Keratinocyte (primary cell): ENCODE results near the gene ADAMTSL3.

Experiments used
- EZH2 ChIP-seq: IDR thresholded peaks from one replicate; pipeline ENCODE4 v1.6.1; 2012; ENCODE audit warnings: inconsistent platforms, mild to moderate bottlenecking, low read length, moderate library complexity
- TF ChIP-seq, protein P1 (sequence below), 3 experiments: IDR thresholded peaks in 1 of 3; conservative IDR thresholded peaks in 1 of 3; optimal IDR thresholded peaks in 1 of 3; 2 replicates in 2 of 3; 3 replicates in 1 of 3; pipeline versions ENCODE3 to v1.5.1; 2011; ENCODE audit warnings: low read length in 3 of 3, mild to moderate bottlenecking in 3 of 3, moderate library complexity in 2 of 3, control low read depth in 1 of 3, inconsistent platforms in 1 of 3; ENCODE audit not compliant: insufficient read depth in 2 of 3; ENCODE audit errors: extremely low read depth in 1 of 3

DNA sequence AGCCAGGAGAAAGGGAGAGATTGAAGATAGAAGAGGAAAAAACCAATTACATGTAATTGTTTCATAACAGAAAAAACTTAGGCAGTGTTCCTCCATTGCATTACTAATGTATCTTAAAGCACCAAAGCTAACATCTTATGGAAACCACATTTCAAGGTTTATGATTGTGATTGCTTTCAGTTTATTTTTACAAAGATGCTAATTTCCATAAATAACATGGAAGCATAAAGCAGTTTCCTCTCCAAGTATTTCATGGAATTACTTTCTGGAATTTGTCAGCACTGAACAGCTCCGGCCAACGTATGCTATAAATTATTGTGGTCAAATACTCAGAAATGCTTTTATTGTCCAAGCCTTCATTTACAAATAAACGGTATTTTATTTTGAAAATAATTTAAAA lies 11.6 kb downstream of the ADAMTSL3 start:
- TF ChIP-seq EZH2, result no peak
- TF ChIP-seq, protein P1, sequence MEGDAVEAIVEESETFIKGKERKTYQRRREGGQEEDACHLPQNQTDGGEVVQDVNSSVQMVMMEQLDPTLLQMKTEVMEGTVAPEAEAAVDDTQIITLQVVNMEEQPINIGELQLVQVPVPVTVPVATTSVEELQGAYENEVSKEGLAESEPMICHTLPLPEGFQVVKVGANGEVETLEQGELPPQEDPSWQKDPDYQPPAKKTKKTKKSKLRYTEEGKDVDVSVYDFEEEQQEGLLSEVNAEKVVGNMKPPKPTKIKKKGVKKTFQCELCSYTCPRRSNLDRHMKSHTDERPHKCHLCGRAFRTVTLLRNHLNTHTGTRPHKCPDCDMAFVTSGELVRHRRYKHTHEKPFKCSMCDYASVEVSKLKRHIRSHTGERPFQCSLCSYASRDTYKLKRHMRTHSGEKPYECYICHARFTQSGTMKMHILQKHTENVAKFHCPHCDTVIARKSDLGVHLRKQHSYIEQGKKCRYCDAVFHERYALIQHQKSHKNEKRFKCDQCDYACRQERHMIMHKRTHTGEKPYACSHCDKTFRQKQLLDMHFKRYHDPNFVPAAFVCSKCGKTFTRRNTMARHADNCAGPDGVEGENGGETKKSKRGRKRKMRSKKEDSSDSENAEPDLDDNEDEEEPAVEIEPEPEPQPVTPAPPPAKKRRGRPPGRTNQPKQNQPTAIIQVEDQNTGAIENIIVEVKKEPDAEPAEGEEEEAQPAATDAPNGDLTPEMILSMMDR (optimal IDR thresholded peaks at IDR 0.05 in 1 of 3, IDR thresholded peaks at IDR 0.05 in 1 of 3, conservative IDR thresholded peaks at IDR 0.05 in 1 of 3; ENCODE audit: extremely low read depth in 1 of 3, insufficient read depth in 2 of 3, low read length in 3 of 3), result no peak
